Glutamatergic neuron (in vitro differentiated cells): ENCODE measurements around the gene TAF5L. TPM values are rescaled to one million over a fixed set of nuclear protein-coding genes. Genes with fewer than 3 reads are reported as not detected.

Experiments
- DNase-seq: peaks from one replicate; pipeline ENCODE4 v3.0.0; 2022
- H3K27ac Mint-ChIP-seq: one replicate; pipeline ENCODE4 v1.8.0; 2020; ENCODE audit warnings: mild to moderate bottlenecking, mixed read lengths, inconsistent platforms; ENCODE audit not compliant: unreplicated experiment
- H3K27me3 Mint-ChIP-seq: one replicate; pipeline ENCODE4 v1.8.0; 2020; ENCODE audit warnings: mild to moderate bottlenecking, moderate library complexity, mixed read lengths, inconsistent platforms; ENCODE audit not compliant: unreplicated experiment
- H3K36me3 Mint-ChIP-seq: one replicate; pipeline ENCODE4 v1.8.0; 2020; ENCODE audit warnings: mild to moderate bottlenecking, mixed read lengths, inconsistent platforms; ENCODE audit not compliant: unreplicated experiment
- H3K4me1 Mint-ChIP-seq: one replicate; pipeline ENCODE4 v1.8.0; 2020; ENCODE audit warnings: mild to moderate bottlenecking, low read depth, mixed read lengths, inconsistent platforms; ENCODE audit not compliant: unreplicated experiment
- H3K4me3 Mint-ChIP-seq: one replicate; pipeline ENCODE4 v1.8.0; 2020; ENCODE audit warnings: mild to moderate bottlenecking, mixed read lengths, inconsistent platforms; ENCODE audit not compliant: unreplicated experiment
- H3K9me3 Mint-ChIP-seq: one replicate; pipeline ENCODE4 v1.8.0; 2020; ENCODE audit warnings: mild to moderate bottlenecking, moderate library complexity, mixed read lengths, inconsistent platforms; ENCODE audit not compliant: unreplicated experiment
- total RNA-seq: library from RNA; stranded (reverse); fragmentation: NEBNext Ultra II Directional; extraction: Animal tissue kit (Norgen Biotek cat#: 25700); gene quantifications from one replicate; pipeline ENCODE4 v1.2.1, GENCODE V29; 2021; ENCODE audit not compliant: unreplicated experiment
- TF ChIP-seq, protein P1 (sequence below): fragments of 200-600 bp; sonication (generic); IDR thresholded peaks from one replicate; pipeline ENCODE4 v1.5.0; 2021; ENCODE audit not compliant: partially characterized antibody, unreplicated experiment

The TAF5L gene
- total RNA-seq, 1 donor from 2014 or later: 19.6 TPM

DNA sequence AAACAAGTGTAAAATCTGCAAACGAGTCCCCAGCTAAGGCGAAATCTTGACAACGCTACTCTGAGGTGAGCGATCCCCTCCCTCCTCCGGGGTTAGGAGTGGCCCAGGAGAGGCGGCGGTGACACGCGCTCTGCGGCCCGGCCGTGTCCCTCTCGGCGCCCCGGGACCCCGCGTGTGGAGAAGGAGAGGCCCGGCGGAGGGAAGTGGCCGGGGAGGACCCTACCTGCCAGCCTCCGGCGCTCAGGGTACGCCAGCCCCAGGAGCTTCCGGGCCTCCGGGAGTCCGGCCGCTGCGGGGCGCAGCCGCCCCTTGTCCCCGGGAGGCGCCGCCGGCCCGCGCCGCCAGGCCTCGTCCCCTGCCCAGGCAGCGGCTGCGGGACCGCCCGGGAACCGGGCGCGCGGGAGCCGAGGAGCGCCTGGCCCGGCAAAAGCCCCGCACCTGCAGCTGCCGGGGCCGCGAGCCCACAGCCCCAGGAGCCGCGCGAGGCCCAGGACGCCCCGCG lies 68.0 kb downstream of the TAF5L start:
- H3K27me3 Mint-ChIP-seq: peaks cover 8% of the 10 kb centered on the region
- H3K4me1 Mint-ChIP-seq: peaks cover 14% of the 10 kb centered on the region
- H3K4me3 Mint-ChIP-seq: peak overlapping the region; percentile 93
- peak; percentile 59 for DNase-seq
- H3K9me3 Mint-ChIP-seq: peaks cover 4% of the 10 kb centered on the region
- no peaks in the 10 kb centered on the region for H3K36me3 Mint-ChIP-seq
- TF ChIP-seq, protein P1, sequence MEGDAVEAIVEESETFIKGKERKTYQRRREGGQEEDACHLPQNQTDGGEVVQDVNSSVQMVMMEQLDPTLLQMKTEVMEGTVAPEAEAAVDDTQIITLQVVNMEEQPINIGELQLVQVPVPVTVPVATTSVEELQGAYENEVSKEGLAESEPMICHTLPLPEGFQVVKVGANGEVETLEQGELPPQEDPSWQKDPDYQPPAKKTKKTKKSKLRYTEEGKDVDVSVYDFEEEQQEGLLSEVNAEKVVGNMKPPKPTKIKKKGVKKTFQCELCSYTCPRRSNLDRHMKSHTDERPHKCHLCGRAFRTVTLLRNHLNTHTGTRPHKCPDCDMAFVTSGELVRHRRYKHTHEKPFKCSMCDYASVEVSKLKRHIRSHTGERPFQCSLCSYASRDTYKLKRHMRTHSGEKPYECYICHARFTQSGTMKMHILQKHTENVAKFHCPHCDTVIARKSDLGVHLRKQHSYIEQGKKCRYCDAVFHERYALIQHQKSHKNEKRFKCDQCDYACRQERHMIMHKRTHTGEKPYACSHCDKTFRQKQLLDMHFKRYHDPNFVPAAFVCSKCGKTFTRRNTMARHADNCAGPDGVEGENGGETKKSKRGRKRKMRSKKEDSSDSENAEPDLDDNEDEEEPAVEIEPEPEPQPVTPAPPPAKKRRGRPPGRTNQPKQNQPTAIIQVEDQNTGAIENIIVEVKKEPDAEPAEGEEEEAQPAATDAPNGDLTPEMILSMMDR: no peak
- peak overlapping the region; percentile 91 for H3K27ac Mint-ChIP-seq

DNA sequence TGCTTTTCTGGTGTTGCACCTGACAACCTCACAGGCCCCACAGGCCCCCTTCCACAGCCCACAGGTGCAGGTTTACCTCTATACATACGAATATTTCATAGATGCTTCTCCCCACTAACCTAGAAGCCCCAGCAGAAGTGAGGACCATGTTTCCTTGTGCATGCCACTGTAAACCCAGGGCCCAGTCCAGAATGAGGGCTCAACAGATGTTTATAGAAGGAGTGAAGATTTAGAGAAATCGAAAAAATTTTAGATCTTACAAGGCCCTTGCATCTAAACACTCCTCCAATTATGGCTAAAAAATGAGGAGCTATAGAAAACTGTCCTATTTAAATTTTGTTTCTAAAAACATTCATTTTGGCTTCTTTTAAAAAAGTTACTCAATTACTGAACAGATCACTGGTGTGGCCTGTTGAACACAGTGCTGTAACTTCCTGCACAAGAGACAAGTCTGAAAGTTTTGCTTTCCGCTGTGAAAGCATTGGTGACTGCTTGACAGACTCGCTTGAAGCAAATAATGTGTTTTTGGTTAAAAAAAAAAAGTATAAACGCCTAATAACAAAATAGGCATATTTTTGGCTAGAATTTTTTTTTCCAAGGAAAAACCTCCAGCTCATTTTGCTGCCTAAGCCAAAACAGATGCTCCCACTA lies 68.6 kb downstream of the TAF5L start:
- no peak for DNase-seq
- H3K4me3 Mint-ChIP-seq: peak overlapping the region; percentile 93
- no peaks in the 10 kb centered on the region for H3K36me3 Mint-ChIP-seq
- H3K9me3 Mint-ChIP-seq: peaks cover 4% of the 10 kb centered on the region
- TF ChIP-seq, protein P1: no peak
- H3K27me3 Mint-ChIP-seq: peaks cover 8% of the 10 kb centered on the region
- H3K4me1 Mint-ChIP-seq: peaks cover 17% of the 10 kb centered on the region
- H3K27ac Mint-ChIP-seq: peak overlapping the region; percentile 91

DNA sequence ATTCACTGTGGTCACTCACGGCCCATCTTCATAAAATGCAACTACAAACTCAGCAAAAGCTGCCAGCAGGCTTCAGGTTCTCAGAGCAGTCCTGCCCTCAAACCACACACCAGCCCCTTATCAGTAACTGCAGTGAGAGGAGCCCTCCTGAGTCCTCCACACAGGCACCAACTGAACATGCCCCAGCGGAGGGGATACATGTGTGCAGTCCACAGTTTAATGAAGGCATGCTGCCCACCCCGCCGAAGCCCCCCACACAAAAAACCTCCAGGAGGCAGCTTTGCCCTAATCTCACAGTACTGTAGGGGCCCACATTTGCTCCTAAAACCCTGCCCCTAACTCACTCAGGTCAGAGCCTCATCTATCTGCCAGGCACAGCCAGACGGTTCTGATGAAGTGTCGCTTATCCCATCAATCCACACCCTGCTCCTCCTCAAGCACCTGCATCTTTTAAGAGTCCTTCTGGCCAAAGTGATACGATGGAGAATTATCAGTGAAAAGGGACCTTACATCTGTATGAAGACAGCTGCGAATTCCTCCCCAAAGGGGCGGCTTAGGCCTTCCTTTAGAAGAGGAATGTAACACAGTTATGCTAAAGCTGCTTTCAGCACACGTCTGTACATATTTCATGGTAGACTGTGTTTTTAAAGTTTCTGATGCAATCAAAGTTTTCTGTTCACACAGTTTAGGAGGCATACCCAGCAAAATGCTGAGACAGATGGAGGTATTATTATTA lies 70.9 kb downstream of the TAF5L start:
- Mint-ChIP-seq H3K4me3 (no peak overlapping the region), H3K27me3 (peaks cover 8% of the 10 kb centered on the region), H3K9me3 (peaks cover 4% of the 10 kb centered on the region), H3K36me3 (no peaks in the 10 kb centered on the region), H3K27ac (no peak overlapping the region), H3K4me1 (peaks cover 19% of the 10 kb centered on the region)
- no peak for DNase-seq
- TF ChIP-seq, protein P1: no peak

DNA sequence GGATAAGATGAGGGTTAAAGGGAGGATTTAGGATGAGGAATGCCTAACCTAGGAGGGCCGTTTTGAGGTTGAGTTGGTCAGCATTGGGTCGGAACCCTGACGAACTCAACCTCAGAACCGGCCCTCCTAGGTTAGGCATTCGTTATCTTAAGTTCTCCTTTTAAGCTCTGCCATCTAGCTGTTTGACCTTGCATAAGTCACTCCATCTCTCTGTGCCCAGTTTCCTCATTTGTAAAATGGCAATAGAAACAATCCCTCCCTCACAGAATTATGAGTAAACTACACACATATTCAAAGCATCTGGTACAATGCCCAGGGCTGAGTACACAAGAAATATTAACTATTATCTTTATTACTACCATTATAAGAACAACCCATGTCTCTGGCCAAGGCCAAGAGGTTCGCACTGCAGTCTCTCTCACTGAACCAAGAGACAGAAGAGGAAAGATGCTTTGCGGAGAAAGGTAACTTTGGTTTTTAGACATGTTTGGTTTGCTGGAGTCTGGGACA lies 72.2 kb downstream of the TAF5L start:
- Mint-ChIP-seq H3K4me3 (no peak overlapping the region), H3K36me3 (no peaks in the 10 kb centered on the region), H3K4me1 (peaks cover 19% of the 10 kb centered on the region), H3K9me3 (peaks cover 2% of the 10 kb centered on the region), H3K27ac (no peak overlapping the region), H3K27me3 (no peaks in the 10 kb centered on the region)
- DNase-seq: no peak
- TF ChIP-seq, protein P1: no peak

DNA sequence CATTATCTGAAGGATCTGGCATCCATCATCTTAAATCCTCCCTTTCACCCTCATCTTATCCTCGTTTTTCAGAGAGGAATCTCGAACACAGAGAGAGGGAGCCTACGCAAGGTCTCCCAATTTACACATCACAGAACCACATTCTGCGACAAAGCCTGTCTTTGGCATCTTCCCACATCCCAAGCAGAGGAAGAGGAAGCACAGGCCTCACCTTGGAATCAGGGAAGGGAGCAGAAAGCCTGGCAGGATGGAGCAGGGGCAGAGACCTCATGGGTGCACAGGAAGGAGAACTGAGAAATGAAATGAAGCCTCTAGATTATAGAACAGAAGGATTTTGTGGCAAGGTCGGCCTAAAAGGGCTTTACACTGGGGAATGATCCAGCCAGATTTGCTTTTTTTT lies 73.2 kb downstream of the TAF5L start:
- DNase-seq: no peak
- Mint-ChIP-seq H3K9me3 (peaks cover 2% of the 10 kb centered on the region), H3K4me3 (no peak overlapping the region), H3K36me3 (no peaks in the 10 kb centered on the region), H3K27ac (no peak overlapping the region), H3K27me3 (no peaks in the 10 kb centered on the region), H3K4me1 (peaks cover 19% of the 10 kb centered on the region)
- TF ChIP-seq, protein P1: no peak
